ENCODE data around the gene SP1.

GRCh38 chr12:53378222-53378621 is 1.8 kb upstream of the SP1 start:
- TF ChIP-seq CTCF (IDR thresholded peaks at IDR 0.05) (no peak), EZH2 (IDR thresholded peaks at IDR 0.05; ENCODE audit: borderline replicate concordance, insufficient read depth, low read depth, low read length, poor library complexity, severe bottlenecking) (no peak)
